Testis (tissue), 3 donors: ENCODE data around the gene NAT8L. TPM values are rescaled to one million over a fixed set of nuclear protein-coding genes. Genes with fewer than 3 reads are reported as not detected.

Experiments used
- DNase-seq: peaks from one replicate; pipeline ENCODE4 v3.0.0-alpha.2; 2019
- H3K27ac ChIP-seq, 2 donors: fragments of 200-600 bp; sonication (generic); one replicate each; pipeline ENCODE4 v1.5.1; 2019
- H3K27me3 ChIP-seq: fragments of 200-600 bp; sonication (generic); one replicate; pipeline ENCODE4 v1.5.1; 2019
- H3K36me3 ChIP-seq: fragments of 200-600 bp; sonication (generic); one replicate; pipeline ENCODE4 v1.5.1; 2017; ENCODE audit warnings: low read depth; ENCODE audit errors: missing control alignments
- H3K4me1 ChIP-seq: fragments of 200-600 bp; sonication (generic); one replicate; pipeline ENCODE4 v1.5.1; 2019
- H3K4me3 ChIP-seq, 2 donors: fragments of 200-600 bp; sonication (generic); one replicate each; pipeline ENCODE4 v1.5.1; 2017 to 2019
- H3K9me3 ChIP-seq: fragments of 200-600 bp; sonication (generic); one replicate; pipeline ENCODE4 v1.5.1; 2017
- POLR2A ChIP-seq: fragments of 450-650 bp; IDR thresholded peaks from one replicate; pipeline ENCODE4 v1.6.1; 2017; ENCODE audit warnings: antibody characterized with exemption, mild to moderate bottlenecking, moderate library complexity
- WGBS, 2 donors: methylation state at CpG; one replicate each; pipeline ENCODE4 v1.1.5; 2018; 5-methylcytosine and 5-hydroxymethylcytosine counted together
- intact Hi-C: fragments of 100-400 bp; cut with DNase I; formaldehyde crosslinking; loops from one replicate; pipeline ENCODE4 v1.15.1; 2023; ENCODE audit warnings: low total_unique reads
- polyA plus RNA-seq: library from polyadenylated mRNA; stranded (reverse); fragments of 350-450 nt; fragmentation: Illumina TruSeq; extraction: RNeasy Lipid Tissue Mini Kit (QIAGEN cat#74804); gene quantifications from one replicate; pipeline ENCODE4 v1.2.3, GENCODE V29; 2014; ENCODE audit warnings: low read depth, low replicate concordance; ENCODE audit not compliant: insufficient read depth
- total RNA-seq, 2 donors: library from RNA; depleted of rRNA; stranded (reverse); fragments of >200 nt; gene quantifications; one replicate each; pipeline ENCODE4 v1.2.3, GENCODE V29; 2016
- TF ChIP-seq, protein P1 (sequence below), 3 experiments: fragments of 450-650 bp in 2 of 3; fragments of 200-600 bp in 1 of 3; sonication (generic) in 1 of 3; IDR thresholded peaks; one replicate each; pipeline ENCODE4 v1.5.1; 2016 to 2019; ENCODE audit warnings: antibody characterized with exemption in 3 of 3, mild to moderate bottlenecking in 2 of 3, moderate library complexity in 1 of 3

The NAT8L gene
- total and polyA plus RNA-seq, 3 donors from 2014 or later = 36.6 to 82.9 (median 56.6) TPM

GRCh38 chr4:2071912-2072867, 13.1 kb downstream of the NAT8L start:
- Histone ChIP-seq H3K36me3 (no peaks in the 10 kb centered on the region), H3K27me3 (no peaks in the 10 kb centered on the region), H3K4me1 (peaks cover 46% of the 10 kb centered on the region), H3K27ac (no peak overlapping the region), H3K4me3 (no peak overlapping the region), H3K9me3 (no peaks in the 10 kb centered on the region)
- WGBS, 2 donors = 40 to 59% methylated on average over 1 to 26 of the region's 28 CpGs
- peak; percentile 82 for DNase-seq
- intact Hi-C loops = no loop called here
- no peak for TF ChIP-seq POLR2A
- TF ChIP-seq, protein P1, sequence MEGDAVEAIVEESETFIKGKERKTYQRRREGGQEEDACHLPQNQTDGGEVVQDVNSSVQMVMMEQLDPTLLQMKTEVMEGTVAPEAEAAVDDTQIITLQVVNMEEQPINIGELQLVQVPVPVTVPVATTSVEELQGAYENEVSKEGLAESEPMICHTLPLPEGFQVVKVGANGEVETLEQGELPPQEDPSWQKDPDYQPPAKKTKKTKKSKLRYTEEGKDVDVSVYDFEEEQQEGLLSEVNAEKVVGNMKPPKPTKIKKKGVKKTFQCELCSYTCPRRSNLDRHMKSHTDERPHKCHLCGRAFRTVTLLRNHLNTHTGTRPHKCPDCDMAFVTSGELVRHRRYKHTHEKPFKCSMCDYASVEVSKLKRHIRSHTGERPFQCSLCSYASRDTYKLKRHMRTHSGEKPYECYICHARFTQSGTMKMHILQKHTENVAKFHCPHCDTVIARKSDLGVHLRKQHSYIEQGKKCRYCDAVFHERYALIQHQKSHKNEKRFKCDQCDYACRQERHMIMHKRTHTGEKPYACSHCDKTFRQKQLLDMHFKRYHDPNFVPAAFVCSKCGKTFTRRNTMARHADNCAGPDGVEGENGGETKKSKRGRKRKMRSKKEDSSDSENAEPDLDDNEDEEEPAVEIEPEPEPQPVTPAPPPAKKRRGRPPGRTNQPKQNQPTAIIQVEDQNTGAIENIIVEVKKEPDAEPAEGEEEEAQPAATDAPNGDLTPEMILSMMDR (IDR thresholded peaks at IDR 0.05) = no peak

DNA sequence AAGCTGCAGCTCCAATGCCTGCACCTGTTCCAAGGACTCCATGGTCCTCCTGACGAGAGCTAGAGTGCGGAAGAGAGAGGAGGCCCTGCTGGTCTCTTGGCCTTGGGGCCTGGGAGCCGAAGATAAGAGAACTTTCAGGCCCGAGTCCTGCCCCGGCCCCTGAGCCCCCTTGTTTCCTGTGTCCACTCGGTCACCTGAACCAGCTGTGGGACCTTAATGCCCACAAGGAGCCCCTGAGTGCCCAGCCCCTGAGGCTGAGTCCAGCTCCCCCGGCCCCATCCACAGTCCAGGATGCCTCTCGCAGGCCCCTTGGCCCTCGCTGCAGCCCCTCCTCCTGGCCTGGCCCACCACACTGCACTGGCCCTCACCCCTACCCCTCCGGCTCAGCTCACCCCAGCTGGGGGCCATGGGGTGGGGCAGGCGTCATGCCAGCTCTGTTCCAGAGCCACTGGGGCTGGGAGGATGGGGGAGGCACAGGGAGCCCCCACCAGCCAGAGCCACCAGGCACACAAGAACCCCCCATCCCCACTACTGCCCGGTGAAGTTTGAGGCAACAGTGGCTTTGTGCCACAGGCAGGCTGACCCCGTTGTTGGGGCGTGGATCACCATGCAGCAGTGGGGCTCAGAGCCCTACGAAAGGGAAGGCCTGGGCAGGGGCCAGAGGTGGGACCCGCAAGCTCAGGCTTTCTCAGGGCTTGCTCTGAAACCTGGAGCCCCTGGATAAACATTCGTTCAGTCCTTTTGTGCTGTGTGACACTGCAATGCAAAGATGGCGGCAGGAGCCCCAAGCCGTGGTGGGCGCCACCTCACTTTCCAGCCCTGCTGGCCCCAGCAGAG, 14.1 kb downstream of the NAT8L start:
- H3K4me1 ChIP-seq = peaks cover 40% of the 10 kb centered on the region
- H3K36me3 ChIP-seq = no peaks in the 10 kb centered on the region
- WGBS, 2 donors = 79 to 89% methylated on average over 13 to 18 of the region's 20 CpGs
- no peaks in the 10 kb centered on the region for H3K27me3 ChIP-seq
- TF ChIP-seq, protein P1 (IDR thresholded peaks at IDR 0.05) = no peak
- TF ChIP-seq POLR2A = no peak
- intact Hi-C loops = no loop called here
- no peak overlapping the region for H3K27ac ChIP-seq
- no peaks in the 10 kb centered on the region for H3K9me3 ChIP-seq
- H3K4me3 ChIP-seq = no peak overlapping the region
- DNase-seq = no peak

- no peak overlapping the region for H3K4me3 ChIP-seq
- H3K36me3 ChIP-seq = no peaks in the 10 kb centered on the region
- intact Hi-C loops = no loop called here
- TF ChIP-seq, protein P1 (IDR thresholded peaks at IDR 0.05) = no peak
- TF ChIP-seq POLR2A = no peak
- WGBS, 2 donors = 7 to 64% methylated on average over 3 to 16 of the region's 20 CpGs
- H3K27me3 ChIP-seq = no peaks in the 10 kb centered on the region
- peaks cover 40% of the 10 kb centered on the region for H3K4me1 ChIP-seq
- no peaks in the 10 kb centered on the region for H3K9me3 ChIP-seq
- no peak for DNase-seq
- H3K27ac ChIP-seq = no peak overlapping the region
Observed at GRCh38 chr4:2073808-2074481, 14.8 kb downstream of the NAT8L start.

- H3K9me3 ChIP-seq = no peaks in the 10 kb centered on the region
- H3K27ac ChIP-seq = no peak overlapping the region
- no peaks in the 10 kb centered on the region for H3K36me3 ChIP-seq
- 67 to 74% methylated on average over 3 to 11 of the region's 11 CpGs for WGBS, 2 donors
- H3K4me3 ChIP-seq = no peak overlapping the region
- intact Hi-C loops = no loop called here
- no peaks in the 10 kb centered on the region for H3K27me3 ChIP-seq
- H3K4me1 ChIP-seq = peaks cover 40% of the 10 kb centered on the region
- TF ChIP-seq POLR2A = no peak
- TF ChIP-seq, protein P1 (IDR thresholded peaks at IDR 0.05) = no peak
- no peak for DNase-seq
Observed at GRCh38 chr4:2074588-2074987, 15.5 kb downstream of the NAT8L start.
